ENCODE results near the gene NPW. TPM values are rescaled to one million over a fixed set of nuclear protein-coding genes. Genes with fewer than 3 reads are reported as not detected.

NPW gene
- total and polyA plus RNA-seq, 9 of the 15 experiments (the other 6 are each of a cell fraction or from before 2014, with no cell fraction given): 0.14 to 4.0 (median 2.6) TPM; not detected in 4

- TF ChIP-seq, protein P1, sequence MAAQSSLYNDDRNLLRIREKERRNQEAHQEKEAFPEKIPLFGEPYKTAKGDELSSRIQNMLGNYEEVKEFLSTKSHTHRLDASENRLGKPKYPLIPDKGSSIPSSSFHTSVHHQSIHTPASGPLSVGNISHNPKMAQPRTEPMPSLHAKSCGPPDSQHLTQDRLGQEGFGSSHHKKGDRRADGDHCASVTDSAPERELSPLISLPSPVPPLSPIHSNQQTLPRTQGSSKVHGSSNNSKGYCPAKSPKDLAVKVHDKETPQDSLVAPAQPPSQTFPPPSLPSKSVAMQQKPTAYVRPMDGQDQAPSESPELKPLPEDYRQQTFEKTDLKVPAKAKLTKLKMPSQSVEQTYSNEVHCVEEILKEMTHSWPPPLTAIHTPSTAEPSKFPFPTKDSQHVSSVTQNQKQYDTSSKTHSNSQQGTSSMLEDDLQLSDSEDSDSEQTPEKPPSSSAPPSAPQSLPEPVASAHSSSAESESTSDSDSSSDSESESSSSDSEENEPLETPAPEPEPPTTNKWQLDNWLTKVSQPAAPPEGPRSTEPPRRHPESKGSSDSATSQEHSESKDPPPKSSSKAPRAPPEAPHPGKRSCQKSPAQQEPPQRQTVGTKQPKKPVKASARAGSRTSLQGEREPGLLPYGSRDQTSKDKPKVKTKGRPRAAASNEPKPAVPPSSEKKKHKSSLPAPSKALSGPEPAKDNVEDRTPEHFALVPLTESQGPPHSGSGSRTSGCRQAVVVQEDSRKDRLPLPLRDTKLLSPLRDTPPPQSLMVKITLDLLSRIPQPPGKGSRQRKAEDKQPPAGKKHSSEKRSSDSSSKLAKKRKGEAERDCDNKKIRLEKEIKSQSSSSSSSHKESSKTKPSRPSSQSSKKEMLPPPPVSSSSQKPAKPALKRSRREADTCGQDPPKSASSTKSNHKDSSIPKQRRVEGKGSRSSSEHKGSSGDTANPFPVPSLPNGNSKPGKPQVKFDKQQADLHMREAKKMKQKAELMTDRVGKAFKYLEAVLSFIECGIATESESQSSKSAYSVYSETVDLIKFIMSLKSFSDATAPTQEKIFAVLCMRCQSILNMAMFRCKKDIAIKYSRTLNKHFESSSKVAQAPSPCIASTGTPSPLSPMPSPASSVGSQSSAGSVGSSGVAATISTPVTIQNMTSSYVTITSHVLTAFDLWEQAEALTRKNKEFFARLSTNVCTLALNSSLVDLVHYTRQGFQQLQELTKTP (IDR thresholded peaks at IDR 0.05; ENCODE audit: low read depth in 1 of 2, partially characterized antibody in 2 of 2): no peak
- no peak for TF ChIP-seq CHD1 (IDR thresholded peaks at IDR 0.05; ENCODE audit: low read length)
- no peak for TF ChIP-seq FOS (IDR thresholded peaks at IDR 0.05; ENCODE audit: extremely low read depth, insufficient read length)
- peak; percentile 85; the same call in 1 of the 2 replicates for TF ChIP-seq KAT7 (CRISPR knock-in tag; IDR thresholded peaks at IDR 0.05; ENCODE audit: borderline replicate concordance)
- peak; percentile 35; the same call in 1 of the 2 replicates for TF ChIP-seq EP300 (IDR thresholded peaks at IDR 0.05; ENCODE audit: low read length)
- no peak for TF ChIP-seq CHD4 (IDR thresholded peaks at IDR 0.05; ENCODE audit: insufficient read depth, insufficient replicate concordance, low read depth, low read length, poor library complexity, severe bottlenecking)
- TF ChIP-seq TOE1 (IDR thresholded peaks at IDR 0.05; ENCODE audit: borderline replicate concordance): no peak; the same call in 1 of the 2 replicates
- TF ChIP-seq TOE1 (CRISPR knock-in tag; IDR thresholded peaks at IDR 0.05; ENCODE audit: borderline replicate concordance, low read depth): peak; percentile 80; the same call in 1 of the 2 replicates
- TF ChIP-seq, protein P2, sequence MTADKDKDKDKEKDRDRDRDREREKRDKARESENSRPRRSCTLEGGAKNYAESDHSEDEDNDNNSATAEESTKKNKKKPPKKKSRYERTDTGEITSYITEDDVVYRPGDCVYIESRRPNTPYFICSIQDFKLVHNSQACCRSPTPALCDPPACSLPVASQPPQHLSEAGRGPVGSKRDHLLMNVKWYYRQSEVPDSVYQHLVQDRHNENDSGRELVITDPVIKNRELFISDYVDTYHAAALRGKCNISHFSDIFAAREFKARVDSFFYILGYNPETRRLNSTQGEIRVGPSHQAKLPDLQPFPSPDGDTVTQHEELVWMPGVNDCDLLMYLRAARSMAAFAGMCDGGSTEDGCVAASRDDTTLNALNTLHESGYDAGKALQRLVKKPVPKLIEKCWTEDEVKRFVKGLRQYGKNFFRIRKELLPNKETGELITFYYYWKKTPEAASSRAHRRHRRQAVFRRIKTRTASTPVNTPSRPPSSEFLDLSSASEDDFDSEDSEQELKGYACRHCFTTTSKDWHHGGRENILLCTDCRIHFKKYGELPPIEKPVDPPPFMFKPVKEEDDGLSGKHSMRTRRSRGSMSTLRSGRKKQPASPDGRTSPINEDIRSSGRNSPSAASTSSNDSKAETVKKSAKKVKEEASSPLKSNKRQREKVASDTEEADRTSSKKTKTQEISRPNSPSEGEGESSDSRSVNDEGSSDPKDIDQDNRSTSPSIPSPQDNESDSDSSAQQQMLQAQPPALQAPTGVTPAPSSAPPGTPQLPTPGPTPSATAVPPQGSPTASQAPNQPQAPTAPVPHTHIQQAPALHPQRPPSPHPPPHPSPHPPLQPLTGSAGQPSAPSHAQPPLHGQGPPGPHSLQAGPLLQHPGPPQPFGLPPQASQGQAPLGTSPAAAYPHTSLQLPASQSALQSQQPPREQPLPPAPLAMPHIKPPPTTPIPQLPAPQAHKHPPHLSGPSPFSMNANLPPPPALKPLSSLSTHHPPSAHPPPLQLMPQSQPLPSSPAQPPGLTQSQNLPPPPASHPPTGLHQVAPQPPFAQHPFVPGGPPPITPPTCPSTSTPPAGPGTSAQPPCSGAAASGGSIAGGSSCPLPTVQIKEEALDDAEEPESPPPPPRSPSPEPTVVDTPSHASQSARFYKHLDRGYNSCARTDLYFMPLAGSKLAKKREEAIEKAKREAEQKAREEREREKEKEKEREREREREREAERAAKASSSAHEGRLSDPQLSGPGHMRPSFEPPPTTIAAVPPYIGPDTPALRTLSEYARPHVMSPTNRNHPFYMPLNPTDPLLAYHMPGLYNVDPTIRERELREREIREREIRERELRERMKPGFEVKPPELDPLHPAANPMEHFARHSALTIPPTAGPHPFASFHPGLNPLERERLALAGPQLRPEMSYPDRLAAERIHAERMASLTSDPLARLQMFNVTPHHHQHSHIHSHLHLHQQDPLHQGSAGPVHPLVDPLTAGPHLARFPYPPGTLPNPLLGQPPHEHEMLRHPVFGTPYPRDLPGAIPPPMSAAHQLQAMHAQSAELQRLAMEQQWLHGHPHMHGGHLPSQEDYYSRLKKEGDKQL (CRISPR knock-in tag; IDR thresholded peaks at IDR 0.05; ENCODE audit: borderline replicate concordance): no peak
- no peak for TF ChIP-seq HEY1 (CRISPR knock-in tag; IDR thresholded peaks at IDR 0.05; ENCODE audit: borderline replicate concordance)
- TF ChIP-seq ZNF696 (CRISPR knock-in tag; conservative IDR thresholded peaks at IDR 0.05): no peak
- TF ChIP-seq SP1 (CRISPR knock-in tag; IDR thresholded peaks at IDR 0.05): peak; percentile 79; the same call in 1 of the 2 replicates
- TF ChIP-seq ZFX (CRISPR knock-in tag; IDR thresholded peaks at IDR 0.05): peak; percentile 84
- TF ChIP-seq, protein P3, sequence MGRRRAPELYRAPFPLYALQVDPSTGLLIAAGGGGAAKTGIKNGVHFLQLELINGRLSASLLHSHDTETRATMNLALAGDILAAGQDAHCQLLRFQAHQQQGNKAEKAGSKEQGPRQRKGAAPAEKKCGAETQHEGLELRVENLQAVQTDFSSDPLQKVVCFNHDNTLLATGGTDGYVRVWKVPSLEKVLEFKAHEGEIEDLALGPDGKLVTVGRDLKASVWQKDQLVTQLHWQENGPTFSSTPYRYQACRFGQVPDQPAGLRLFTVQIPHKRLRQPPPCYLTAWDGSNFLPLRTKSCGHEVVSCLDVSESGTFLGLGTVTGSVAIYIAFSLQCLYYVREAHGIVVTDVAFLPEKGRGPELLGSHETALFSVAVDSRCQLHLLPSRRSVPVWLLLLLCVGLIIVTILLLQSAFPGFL (CRISPR knock-in tag; IDR thresholded peaks at IDR 0.05): peak; percentile 96; the same call in 1 of the 2 replicates
- TF ChIP-seq FOXM1 (IDR thresholded peaks at IDR 0.05; ENCODE audit: low read depth): no peak
- peak; percentile 89 for TF ChIP-seq FOXM1 (CRISPR knock-in tag; IDR thresholded peaks at IDR 0.05; ENCODE audit: low read depth)
Measured at GRCh38 chr16:1983544-1984346, 35.8 kb upstream of the NPW start, which contains the start of gene GFER (continued).

All from K562 (cell line).